GM12878 (cell line): ENCODE results near the gene GPAT2. TPM values are rescaled to one million over a fixed set of nuclear protein-coding genes. Genes with fewer than 3 reads are reported as not detected.
A peak's percentile ranks its signal among the peaks of the same experiment; 100 is the strongest.
"Not testable (repeated sequence)": the region's sequence is repeated elsewhere in the genome, so short reads cannot be mapped to it uniquely, and the experiment has no call there.

Experiments
- ATAC-seq: fragments of 200-7000 bp; cut with Tn5 transposase; 3 replicates; pipeline ENCODE4 v1.9.1; 2020; ENCODE audit warnings: mild to moderate bottlenecking, moderate library complexity
- BruUV-seq: library from RNA; stranded (reverse); fragments of 400-500 nt; replicated peaks from 2 replicates; lab custom pipeline; 2021; lab: Mats Ljungman, UMichigan
- CTCF ChIA-PET: fragments of 300-600 bp; sonication (Branson Sonifier 250); formaldehyde crosslinking; extraction: SDS; loops from one replicate; lab custom pipeline; 2021; ENCODE audit warnings: inconsistent platforms; lab: Yijun Ruan, JAX
- POLR2A ChIA-PET: fragments of 350-600 bp; formaldehyde crosslinking; extraction: SDS; loops from one replicate; lab custom pipeline; 2021; ENCODE audit warnings: inconsistent platforms; lab: Charles Lee
- RAD21 ChIA-PET: fragments of 300-600 bp; sonication (Branson Sonifier 250); formaldehyde crosslinking; loops from one replicate; lab custom pipeline; 2023; ENCODE audit warnings: antibody characterized with exemption; ENCODE audit not compliant: unreplicated experiment; lab: Charles Lee
- SMC1A ChIA-PET: fragments of 300-600 bp; sonication (Branson Sonifier 250); formaldehyde crosslinking; loops from one replicate; lab custom pipeline; 2023; ENCODE audit not compliant: unreplicated experiment, uncharacterized antibody; lab: Charles Lee
- DNase-seq: peaks from one replicate; pipeline ENCODE4 v3.0.0-alpha.2; 2011; ENCODE audit warnings: low read depth, low spot score
- FAIRE-seq: peaks from 3 replicates; lab custom pipeline; 2011; peaks lifted over from hg19 to GRCh38; lab: Jason Lieb, UNC
- H2AFZ ChIP-seq: 2 replicates; pipeline ENCODE4 v1.6.0; 2011; ENCODE audit warnings: low read depth, low read length, control low read depth; ENCODE audit not compliant: control insufficient read depth
- H3K27ac ChIP-seq: 2 replicates; pipeline ENCODE4 v1.5.1; 2011; ENCODE audit warnings: control low read depth; ENCODE audit not compliant: control insufficient read depth, insufficient read depth
- H3K27me3 ChIP-seq, 2 experiments: replicated peaks in 1 of 2; 2 replicates each; pipeline versions ENCODE4 v1.6.0 to v1.6.1; 2011; ENCODE audit warnings: low read length in 1 of 2; ENCODE audit not compliant: control insufficient read depth in 2 of 2, insufficient read depth in 2 of 2
- H3K36me3 ChIP-seq, 2 experiments: 2 replicates each; pipeline ENCODE4 v1.5.1; 2011; ENCODE audit warnings: low read length in 1 of 2; ENCODE audit not compliant: control insufficient read depth in 2 of 2, insufficient read depth in 2 of 2
- H3K4me1 ChIP-seq: 2 replicates; pipeline ENCODE4 v1.6.1; 2011; ENCODE audit warnings: mild to moderate bottlenecking, low read length, moderate library complexity, mixed read lengths; ENCODE audit not compliant: control insufficient read depth, insufficient read depth
- H3K4me2 ChIP-seq: 2 replicates; pipeline ENCODE4 v1.6.0; 2011; ENCODE audit warnings: control low read depth; ENCODE audit not compliant: control insufficient read depth, insufficient read depth
- H3K4me3 ChIP-seq: fragments of 200-600 bp; sonication (generic); 2 replicates; pipeline ENCODE4 v1.5.1; 2016
- H3K79me2 ChIP-seq: 2 replicates; pipeline ENCODE4 v1.6.0; 2011; ENCODE audit warnings: low read length; ENCODE audit not compliant: control insufficient read depth, insufficient read depth
- H3K9ac ChIP-seq: 2 replicates; pipeline ENCODE4 v1.8.0; 2011; ENCODE audit warnings: low read length, control low read depth, mixed read lengths; ENCODE audit not compliant: control insufficient read depth, insufficient read depth
- H3K9me3 ChIP-seq: replicated peaks from 3 replicates; pipeline ENCODE4 v1.5.1; 2011; ENCODE audit warnings: mild to moderate bottlenecking, low read length; ENCODE audit not compliant: control insufficient read depth, insufficient read depth
- H4K20me1 ChIP-seq: 2 replicates; pipeline ENCODE4 v1.6.0; 2011; ENCODE audit not compliant: control insufficient read depth, insufficient read depth
- CREB1 ChIP-seq: IDR thresholded peaks from 2 replicates; pipeline ENCODE4 v1.6.1; 2012; ENCODE audit warnings: low read depth, mild to moderate bottlenecking, inconsistent platforms
- FOS ChIP-seq: IDR thresholded peaks from 3 replicates; pipeline ENCODE4 v1.6.1; 2011; ENCODE audit warnings: borderline replicate concordance; ENCODE audit not compliant: insufficient read length; ENCODE audit errors: extremely low read depth
- NFIC ChIP-seq: IDR thresholded peaks from 2 replicates; pipeline ENCODE4 v1.6.1; 2012; ENCODE audit warnings: low read depth, mild to moderate bottlenecking, inconsistent platforms, low read length, moderate library complexity
- NKRF ChIP-seq: fragments of 450-650 bp; conservative IDR thresholded peaks from 2 replicates; pipeline ENCODE4 v1.6.1; 2017; ENCODE audit warnings: mild to moderate bottlenecking, moderate library complexity
- SMARCA5 ChIP-seq: fragments of 450-650 bp; IDR thresholded peaks from 2 replicates; pipeline ENCODE4 v1.6.1; 2017; ENCODE audit warnings: mild to moderate bottlenecking
- STAT1 ChIP-seq: fragments of 450-650 bp; conservative IDR thresholded peaks from 2 replicates; pipeline ENCODE4 v1.6.1; 2014; ENCODE audit warnings: antibody characterized with exemption, mild to moderate bottlenecking
- WGBS: methylation state at CpG from one replicate; pipeline ENCODE4 v1.1.6; 2016; ENCODE audit warnings: low lambda C conversion rate; ENCODE audit not compliant: insufficient replicate concordance, insufficient coverage; ENCODE audit errors: missing lambda C conversion rate; 5-methylcytosine and 5-hydroxymethylcytosine counted together
- in situ Hi-C: fragments of 300-500 bp; cut with MboI; formaldehyde crosslinking; loops from 9 replicates; pipeline ENCODE4 v1.14.3; 2018; ENCODE audit warnings: mixed read lengths
- intact Hi-C: fragments of 100-400 bp; cut with micrococcal nuclease; formaldehyde crosslinking; loops from one replicate; pipeline ENCODE4 v1.14.2; 2022; ENCODE audit not compliant: unreplicated experiment
- polyA plus RNA-seq, 11 experiments: library from polyadenylated mRNA; depleted of rRNA in 4 of 11; unstranded in 6 of 11; stranded (reverse) in 5 of 11; fragments of >200 nt; fragmentation: Nextera tagmentation in 4 of 11; fragmentation: Illumina TruSeq in 1 of 11; extraction: Ambion mirVana in 4 of 11; extraction: Trizol in 1 of 11; gene quantifications; 1 replicate in 1 of 11; 2 replicates in 10 of 11; pipeline versions ENCODE4 v1.2.1 to v1.2.3, GENCODE V29; 2011 to 2016; ENCODE audit warnings: inconsistent platforms in 2 of 11, missing spikeins in 2 of 11, low read depth in 1 of 11
- total RNA-seq, 4 experiments: library from RNA; depleted of rRNA in 3 of 4; stranded (reverse); fragments of >200 nt in 3 of 4; fragmentation: Illumina TruSeq in 1 of 4; extraction: Trizol in 1 of 4; gene quantifications; 2 replicates each; pipeline versions ENCODE4 v1.2.1 to v1.2.3, GENCODE V29; 2013 to 2021

The GPAT2 gene
- total and polyA plus RNA-seq, 10 of the 15 experiments (the other 5 are each of a cell fraction or from before 2014, with no cell fraction given): 0.04 to 0.05 TPM; not detected in 8

- TF ChIP-seq SMARCA5 (no peak), STAT1 (no peak), CREB1 (no peak)
Observed at GRCh38 chr2:96073170-96073775, 38.6 kb upstream of the GPAT2 start (continued).

GRCh38 chr2:96072746-96073145 lies 38.0 kb upstream of the GPAT2 start:
- ChIA-PET POLR2A (no interaction called here), CTCF (interaction anchor here (1.9 kb wide), 1 partner anchor 50 kb away, joined by 4 read pairs; no protein-coding TSS in a partner anchor), RAD21 (no interaction called here), SMC1A (no interaction called here)
- intact Hi-C loops: no loop called here
- no peak overlapping the region for H3K4me3 ChIP-seq
- in situ Hi-C loops: loop anchor here (10.0 to 25.0 kb wide), 2 partner anchors 58 to 1940 kb away; no protein-coding TSS in a partner anchor
- H3K9me3 ChIP-seq: no peaks in the 10 kb centered on the region; the same call in 1 of the 3 replicates
- no peaks in the 10 kb centered on the region for H3K36me3 ChIP-seq
- H3K4me2 ChIP-seq: no peak overlapping the region
- 37% methylated on average over 11 of the region's 11 CpGs for WGBS
- FAIRE-seq (no peak), DNase-seq (no peak), ATAC-seq (no peak)
- no peaks in the 10 kb centered on the region; a peak in 1 of 4 replicates for H3K27me3 ChIP-seq
- H3K4me1 ChIP-seq: no peaks in the 10 kb centered on the region
- no peaks in the 10 kb centered on the region for H3K79me2 ChIP-seq
- H2AFZ ChIP-seq: no peak overlapping the region
- no peak overlapping the region for H3K27ac ChIP-seq
- BruUV-seq: no TSS peak
- no peak overlapping the region for H3K9ac ChIP-seq
- TF ChIP-seq NFIC (no peak), FOS (no peak), NKRF (no peak)
- TF ChIP-seq, all 136 proteins: peak for 0
- no peaks in the 10 kb centered on the region for H4K20me1 ChIP-seq

GRCh38 chr2:96071977-96072491 lies 37.3 kb upstream of the GPAT2 start:
- H3K4me1 ChIP-seq, RAD21 ChIA-PET, intact Hi-C loops, H3K27me3 ChIP-seq, H4K20me1 ChIP-seq, H3K9me3 ChIP-seq, H2AFZ ChIP-seq, FAIRE-seq, H3K9ac ChIP-seq, H3K27ac ChIP-seq, SMC1A ChIA-PET, H3K79me2 ChIP-seq, H3K4me2 ChIP-seq, H3K4me3 ChIP-seq, BruUV-seq, H3K36me3 ChIP-seq, DNase-seq, POLR2A ChIA-PET: not testable (repeated sequence)
- ATAC-seq: peak; percentile 25; the same call in 2 of the 3 replicates
- CTCF ChIA-PET: interaction anchor here (1.9 kb wide), 1 partner anchor 50 kb away, joined by 4 read pairs; no protein-coding TSS in a partner anchor
- 31% methylated on average over 7 of the region's 8 CpGs for WGBS
- in situ Hi-C loops: loop anchor here (10.0 to 25.0 kb wide), 2 partner anchors 57 to 1940 kb away; no protein-coding TSS in a partner anchor
